ENCODE results near the gene PIP5K1A. TPM values are rescaled to one million over a fixed set of nuclear protein-coding genes. Genes with fewer than 3 reads are reported as not detected.

Gene PIP5K1A
- total and polyA plus RNA-seq, 8 donors = 8.4 to 156 (median 58.1) TPM

- H3K27me3 ChIP-seq = no peaks in the 10 kb centered on the region
- no peak for DNase-seq
- peaks cover 19 to 61% (median 57%) of the 10 kb centered on the region in 4 donors for H3K36me3 ChIP-seq
- H3K9me3 ChIP-seq = no peaks in the 10 kb centered on the region
- peak overlapping the region in 2 of 5 donors; percentile 36 to 60 for H3K27ac ChIP-seq
- peak overlapping the region in 1 of 4 donors; percentile 40 for H3K4me3 ChIP-seq
- intact Hi-C loops (cut with DNase I; ENCODE audit: low total_unique reads) = loop anchor here (10.0 kb wide), 2 partner anchors 64 to 134 kb away; no protein-coding TSS in a partner anchor
- 70 to 85% (median 77%) methylated on average over 5 of the region's 5 CpGs for WGBS, 5 donors
- peaks cover 0 to 35% (median 7%) of the 10 kb centered on the region in 4 donors for H3K4me1 ChIP-seq
- TF ChIP-seq EP300 (IDR thresholded peaks at IDR 0.05) (no peak), POLR2A (IDR thresholded peaks at IDR 0.05) (no peak), CTCF (IDR thresholded peaks at IDR 0.05) (no peak), POLR2AphosphoS5 (IDR thresholded peaks at IDR 0.05) (no peak)
Observed at GRCh38 chr1:151158326-151158725, 40.0 kb upstream of the PIP5K1A start.

- WGBS, 5 donors = 84 to 90% (median 85%) methylated on average over 13 to 22 of the region's 22 CpGs
Observed at GRCh38 chr1:151158751-151159251, 39.6 kb upstream of the PIP5K1A start.

DNA sequence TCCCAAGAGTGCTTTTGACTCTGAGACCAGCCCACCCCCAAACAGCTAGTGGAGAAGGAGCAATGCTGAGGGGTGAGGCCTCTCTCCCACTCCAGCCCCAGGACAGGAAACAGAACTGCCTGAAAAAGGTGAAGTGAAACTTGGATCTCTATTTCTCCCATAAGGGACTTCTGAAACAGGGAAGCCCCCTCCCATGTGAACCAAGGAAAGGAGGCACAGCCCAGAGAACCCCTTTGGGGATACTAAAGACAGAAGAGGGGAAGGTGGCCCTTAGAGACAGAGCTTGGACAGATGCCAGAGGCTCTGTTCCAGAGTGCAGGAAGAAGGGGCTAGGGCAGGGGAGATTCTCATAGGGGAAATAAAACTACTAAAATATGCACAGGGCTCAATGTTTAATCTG, 39.0 kb upstream of the PIP5K1A start:
- no peaks in the 10 kb centered on the region for H3K9me3 ChIP-seq
- no peak for DNase-seq
- intact Hi-C loops (cut with DNase I; ENCODE audit: low total_unique reads) = loop anchor here (10.0 kb wide), 2 partner anchors 65 to 135 kb away; no protein-coding TSS in a partner anchor
- TF ChIP-seq EP300 (IDR thresholded peaks at IDR 0.05) = no peak
- no peak for TF ChIP-seq CTCF (IDR thresholded peaks at IDR 0.05)
- no peak for TF ChIP-seq POLR2A (IDR thresholded peaks at IDR 0.05)
- no peak for TF ChIP-seq POLR2AphosphoS5 (IDR thresholded peaks at IDR 0.05)
- peak overlapping the region in 1 of 4 donors; percentile 9 for H3K4me3 ChIP-seq
- H3K4me1 ChIP-seq = peaks cover 3 to 44% (median 15%) of the 10 kb centered on the region in 4 donors
- no peaks in the 10 kb centered on the region for H3K27me3 ChIP-seq
- peaks cover 19 to 61% (median 54%) of the 10 kb centered on the region in 4 donors for H3K36me3 ChIP-seq
- H3K27ac ChIP-seq = peak overlapping the region in 3 of 5 donors; percentile 18 to 36 (median 28)

More at GRCh38 chr1:151158751-151159251, 39.6 kb upstream of the PIP5K1A start:
- TF ChIP-seq CTCF (IDR thresholded peaks at IDR 0.05) (no peak), POLR2A (IDR thresholded peaks at IDR 0.05) (no peak), POLR2AphosphoS5 (IDR thresholded peaks at IDR 0.05) (no peak), EP300 (IDR thresholded peaks at IDR 0.05) (no peak)
- Histone ChIP-seq H3K4me1 (peaks cover 0 to 38% (median 9%) of the 10 kb centered on the region in 4 donors), H3K27ac (peak overlapping the region in 2 of 5 donors; percentile 28 to 36), H3K27me3 (no peaks in the 10 kb centered on the region), H3K4me3 (peak overlapping the region in 1 of 4 donors; percentile 9), H3K36me3 (peaks cover 19 to 61% (median 57%) of the 10 kb centered on the region in 4 donors), H3K9me3 (no peaks in the 10 kb centered on the region)
- intact Hi-C loops (cut with DNase I; ENCODE audit: low total_unique reads) = loop anchor here (10.0 kb wide), 2 partner anchors 64 to 134 kb away; no protein-coding TSS in a partner anchor
- DNase-seq = no peak

GRCh38 chr1:151164732-151165280, 33.5 kb upstream of the PIP5K1A start:
- DNase-seq = peak in 1 of 2 donors; percentile 37
- intact Hi-C loops (cut with DNase I; ENCODE audit: low total_unique reads) = no loop called here
- H3K4me1 ChIP-seq = peaks cover 17 to 43% (median 34%) of the 10 kb centered on the region in 4 donors
- WGBS, 5 donors = 13 to 28% (median 17%) methylated on average over 11 of the region's 11 CpGs
- TF ChIP-seq POLR2AphosphoS5 (IDR thresholded peaks at IDR 0.05) (no peak), EP300 (IDR thresholded peaks at IDR 0.05) (no peak), CTCF (IDR thresholded peaks at IDR 0.05) (no peak)
- H3K27me3 ChIP-seq = no peaks in the 10 kb centered on the region
- peaks cover 26 to 52% (median 51%) of the 10 kb centered on the region in 4 donors for H3K36me3 ChIP-seq
- peak overlapping the region; percentile 73 to 90 (median 88) for H3K27ac ChIP-seq
- peak overlapping the region; percentile 60 to 85 (median 76) for H3K4me3 ChIP-seq
- H3K9me3 ChIP-seq = no peaks in the 10 kb centered on the region

Data from stomach (tissue), 9 donors.